GM10266 (cell line): ENCODE measurements around the gene RBM33.

Source experiments
- DNase-seq: peaks from one replicate; pipeline ENCODE4 v3.0.0; 2012; ENCODE audit errors: extremely low spot score
- CTCF ChIP-seq: IDR thresholded peaks from 2 replicates; pipeline ENCODE4 v1.5.1; 2012; ENCODE audit warnings: mild to moderate bottlenecking, low read depth; ENCODE audit not compliant: control insufficient read depth, insufficient read depth; ENCODE audit errors: missing control alignments

The RBM33 gene

GRCh38 chr7:155824227-155824886 lies 179.9 kb downstream of the RBM33 start:
- TF ChIP-seq CTCF = no peak
- DNase-seq = no peak

- no peak for DNase-seq
- no peak for TF ChIP-seq CTCF
These were observed 180.9 kb downstream of the RBM33 start for GRCh38 chr7:155825336-155825735.

- no peak for DNase-seq
- no peak for TF ChIP-seq CTCF
These were observed 185.5 kb downstream of the RBM33 start for GRCh38 chr7:155829796-155830470.
